ENCODE measurements around the gene KIRREL3. TPM values are rescaled to one million over a fixed set of nuclear protein-coding genes. Genes with fewer than 3 reads are reported as not detected.

Gene KIRREL3
- total RNA-seq, 2 donors from 2014 or later = 0.28 TPM; not detected in 1

DNA sequence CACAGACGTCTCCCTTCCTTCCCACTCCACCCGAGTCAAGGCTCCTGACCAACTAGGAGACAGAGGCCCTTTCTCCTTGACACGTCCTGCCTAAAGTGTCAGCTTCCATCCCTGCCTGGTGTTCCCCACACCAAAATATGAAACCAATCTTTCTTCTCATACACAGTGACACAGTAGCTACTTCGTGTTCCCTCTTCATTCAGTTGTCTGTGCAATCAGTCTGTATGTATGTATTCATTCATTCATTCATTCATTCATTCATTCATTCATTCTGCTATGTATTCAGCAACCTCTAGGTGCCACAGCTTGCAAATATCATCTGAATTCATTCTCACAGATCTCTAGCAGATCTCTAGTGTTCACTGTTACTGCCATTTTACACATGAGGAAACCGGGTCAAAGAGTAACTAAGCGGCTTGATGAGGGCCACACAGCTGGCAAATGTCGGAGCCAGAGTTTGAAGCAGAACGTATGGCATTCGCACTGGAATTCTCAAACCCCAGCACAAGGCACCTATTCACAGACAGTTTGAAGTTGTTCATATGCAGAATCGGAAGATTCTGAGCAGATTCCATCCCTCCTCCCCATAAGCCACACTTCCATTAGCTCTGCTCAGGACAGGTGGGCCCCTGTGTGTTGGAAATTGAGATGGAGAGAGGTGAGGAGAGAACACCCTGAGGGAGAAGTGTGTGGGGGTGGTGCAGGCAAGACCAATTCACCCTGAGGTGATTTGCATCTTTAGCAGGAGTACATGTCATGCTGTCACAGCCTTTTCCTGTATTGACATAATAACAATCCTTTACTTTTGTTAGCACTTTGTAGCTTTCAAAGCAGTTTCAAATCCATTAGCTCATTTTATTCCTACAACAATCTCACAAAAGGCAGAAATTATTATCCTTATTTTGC lies 369.4 kb downstream of the KIRREL3 start:
- H3K4me1 ChIP-seq (replicated peaks) = no peaks in the 10 kb centered on the region
- H3K9me3 ChIP-seq = no peaks in the 10 kb centered on the region
- intact Hi-C loops (cut with DNase I) = no loop called here
- H3K4me3 ChIP-seq = no peak overlapping the region
- no peaks in the 10 kb centered on the region for H3K27me3 ChIP-seq (replicated peaks; ENCODE audit: insufficient read depth)
- WGBS = 87% methylated on average over 10 of the region's 10 CpGs
- TF ChIP-seq, protein P1, sequence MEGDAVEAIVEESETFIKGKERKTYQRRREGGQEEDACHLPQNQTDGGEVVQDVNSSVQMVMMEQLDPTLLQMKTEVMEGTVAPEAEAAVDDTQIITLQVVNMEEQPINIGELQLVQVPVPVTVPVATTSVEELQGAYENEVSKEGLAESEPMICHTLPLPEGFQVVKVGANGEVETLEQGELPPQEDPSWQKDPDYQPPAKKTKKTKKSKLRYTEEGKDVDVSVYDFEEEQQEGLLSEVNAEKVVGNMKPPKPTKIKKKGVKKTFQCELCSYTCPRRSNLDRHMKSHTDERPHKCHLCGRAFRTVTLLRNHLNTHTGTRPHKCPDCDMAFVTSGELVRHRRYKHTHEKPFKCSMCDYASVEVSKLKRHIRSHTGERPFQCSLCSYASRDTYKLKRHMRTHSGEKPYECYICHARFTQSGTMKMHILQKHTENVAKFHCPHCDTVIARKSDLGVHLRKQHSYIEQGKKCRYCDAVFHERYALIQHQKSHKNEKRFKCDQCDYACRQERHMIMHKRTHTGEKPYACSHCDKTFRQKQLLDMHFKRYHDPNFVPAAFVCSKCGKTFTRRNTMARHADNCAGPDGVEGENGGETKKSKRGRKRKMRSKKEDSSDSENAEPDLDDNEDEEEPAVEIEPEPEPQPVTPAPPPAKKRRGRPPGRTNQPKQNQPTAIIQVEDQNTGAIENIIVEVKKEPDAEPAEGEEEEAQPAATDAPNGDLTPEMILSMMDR (IDR thresholded peaks at IDR 0.05) = no peak
- TF ChIP-seq POLR2A (IDR thresholded peaks at IDR 0.05) = no peak
- TF ChIP-seq POLR2AphosphoS5 (IDR thresholded peaks at IDR 0.05) = no peak
- no peak overlapping the region for H3K27ac ChIP-seq
- no peaks in the 10 kb centered on the region for H3K36me3 ChIP-seq
- no peak for DNase-seq (ENCODE audit: low spot score)

DNA sequence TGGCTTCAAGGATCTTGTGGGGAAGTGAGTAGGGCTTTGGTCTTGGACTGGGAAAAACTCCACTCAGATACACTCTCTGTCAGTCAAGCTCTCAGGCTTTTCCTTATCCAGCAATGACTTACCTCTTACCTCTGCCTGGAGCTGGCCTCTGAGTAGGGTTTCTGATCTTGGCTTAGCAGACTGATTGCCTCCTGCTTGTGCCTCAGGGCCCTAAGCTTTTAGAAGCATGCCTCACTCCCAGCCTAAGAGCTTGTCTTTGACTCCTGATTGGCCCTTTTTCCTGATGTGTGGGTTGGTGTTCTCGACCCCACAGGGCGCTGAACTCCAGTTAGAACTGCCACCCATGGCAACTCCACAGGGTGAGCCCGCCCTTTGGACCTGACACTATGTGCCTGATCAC lies 370.1 kb downstream of the KIRREL3 start:
- no peak for DNase-seq (ENCODE audit: low spot score)
- TF ChIP-seq POLR2AphosphoS5 (IDR thresholded peaks at IDR 0.05) (no peak), POLR2A (IDR thresholded peaks at IDR 0.05) (no peak)
- TF ChIP-seq, protein P1 (IDR thresholded peaks at IDR 0.05) = no peak
- H3K4me1 ChIP-seq (replicated peaks) = no peaks in the 10 kb centered on the region
- 98% methylated on average over 3 of the region's 3 CpGs for WGBS
- no peaks in the 10 kb centered on the region for H3K27me3 ChIP-seq (replicated peaks; ENCODE audit: insufficient read depth)
- H3K9me3 ChIP-seq = no peaks in the 10 kb centered on the region
- intact Hi-C loops (cut with DNase I) = no loop called here
- H3K4me3 ChIP-seq = no peak overlapping the region
- no peak overlapping the region for H3K27ac ChIP-seq
- H3K36me3 ChIP-seq = no peaks in the 10 kb centered on the region

DNA sequence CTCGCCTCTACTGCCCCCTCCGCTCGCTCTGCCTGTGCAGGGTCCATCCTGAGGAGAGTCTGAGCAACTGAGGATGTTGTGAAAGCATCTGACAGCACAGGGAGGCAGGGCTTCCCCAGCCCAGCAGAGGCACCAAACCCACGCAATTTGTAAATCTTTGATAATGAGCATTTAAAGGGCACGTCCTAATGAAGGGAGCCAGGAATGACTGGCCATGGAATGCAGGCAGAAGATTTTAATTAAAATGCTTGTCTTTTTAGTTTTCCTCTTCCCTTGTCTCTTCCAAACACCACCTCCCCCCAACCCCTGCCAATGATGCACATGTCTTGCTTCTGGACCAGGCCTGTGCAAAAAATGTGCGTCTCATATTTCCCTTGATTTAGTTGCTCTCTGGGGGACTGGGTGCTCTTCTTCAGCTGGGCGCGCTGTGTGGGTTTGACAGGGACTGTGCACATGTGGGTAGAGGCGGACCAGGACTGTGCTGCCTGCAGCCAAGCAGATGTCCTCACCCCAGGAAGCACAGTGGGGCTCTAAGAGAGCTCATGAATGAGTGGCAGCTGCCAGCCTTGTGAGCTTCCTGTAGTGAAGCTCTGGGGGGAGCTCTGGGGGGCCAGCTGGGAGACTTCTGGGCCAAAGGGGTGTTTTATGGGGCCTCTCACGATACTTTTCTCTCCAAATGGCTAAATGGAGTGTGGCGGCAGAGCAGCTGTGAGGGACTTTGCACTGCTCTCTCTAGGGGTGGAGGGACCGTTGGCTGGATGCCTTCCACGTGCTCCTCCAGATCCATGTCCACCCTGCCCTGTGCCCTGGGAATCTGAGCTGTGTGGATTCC lies 371.6 kb downstream of the KIRREL3 start:
- intact Hi-C loops (cut with DNase I) = no loop called here
- TF ChIP-seq, protein P1 (IDR thresholded peaks at IDR 0.05) = no peak
- TF ChIP-seq POLR2AphosphoS5 (IDR thresholded peaks at IDR 0.05) (no peak), POLR2A (IDR thresholded peaks at IDR 0.05) (no peak)
- Histone ChIP-seq H3K9me3 (no peaks in the 10 kb centered on the region), H3K4me3 (no peak overlapping the region), H3K27ac (no peak overlapping the region), H3K36me3 (no peaks in the 10 kb centered on the region), H3K4me1 (replicated peaks) (no peaks in the 10 kb centered on the region), H3K27me3 (replicated peaks; ENCODE audit: insufficient read depth) (no peaks in the 10 kb centered on the region)
- WGBS = 68% methylated on average over 13 of the region's 13 CpGs
- DNase-seq (ENCODE audit: low spot score) = no peak

DNA sequence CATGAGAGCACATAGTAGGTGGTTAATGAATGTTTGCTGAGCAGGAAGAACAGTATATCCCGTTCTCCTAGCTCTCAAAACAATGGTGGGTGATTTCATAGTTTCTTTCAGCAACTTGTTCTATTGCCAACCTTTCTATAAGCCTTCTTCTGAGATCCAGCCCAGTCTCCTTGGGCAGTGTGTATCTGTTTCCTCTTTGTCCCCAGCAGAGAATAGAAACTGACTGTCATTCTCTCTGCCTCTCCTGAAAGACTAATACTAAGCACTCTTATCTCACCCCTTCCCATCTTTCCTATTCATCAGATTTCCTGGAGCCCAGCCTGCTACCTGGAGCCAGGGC lies 372.1 kb downstream of the KIRREL3 start:
- Histone ChIP-seq H3K9me3 (no peaks in the 10 kb centered on the region), H3K4me1 (replicated peaks) (no peaks in the 10 kb centered on the region), H3K27me3 (replicated peaks; ENCODE audit: insufficient read depth) (no peaks in the 10 kb centered on the region), H3K36me3 (no peaks in the 10 kb centered on the region), H3K4me3 (no peak overlapping the region), H3K27ac (no peak overlapping the region)
- intact Hi-C loops (cut with DNase I) = no loop called here
- no peak for DNase-seq (ENCODE audit: low spot score)
- TF ChIP-seq POLR2A (IDR thresholded peaks at IDR 0.05) (no peak), POLR2AphosphoS5 (IDR thresholded peaks at IDR 0.05) (no peak)
- TF ChIP-seq, protein P1 (IDR thresholded peaks at IDR 0.05) = no peak
- 58% methylated on average over 1 of the region's 1 CpG for WGBS

Measured in prostate gland (tissue), 2 donors.